WERI-Rb-1 (cell line): ENCODE results near the gene C11orf86.

ENCODE experiments used
- DNase-seq: peaks from one replicate; pipeline ENCODE4 v3.0.0-alpha.2; 2020
- H3K27ac ChIP-seq: fragments of 250-450 bp; sonication (Bioruptor Pico); 2 replicates; pipeline ENCODE4 v1.5.1; 2020; ENCODE audit warnings: mild to moderate bottlenecking, moderate library complexity
- H3K27me3 ChIP-seq: fragments of 250-450 bp; sonication (Bioruptor Pico); 2 replicates; pipeline ENCODE4 v1.5.1; 2021; ENCODE audit warnings: mild to moderate bottlenecking, low read depth, moderate library complexity; ENCODE audit not compliant: insufficient read depth, severe bottlenecking
- H3K36me3 ChIP-seq: fragments of 250-450 bp; sonication (Bioruptor Pico); 2 replicates; pipeline ENCODE4 v1.5.1; 2020; ENCODE audit warnings: mild to moderate bottlenecking, moderate library complexity
- H3K4me3 ChIP-seq: 2 replicates; pipeline ENCODE4 v1.5.1; 2011; ENCODE audit warnings: low read depth, mild to moderate bottlenecking, control low read depth, low read length
- H3K9me3 ChIP-seq: fragments of 250-450 bp; sonication (Bioruptor Pico); 2 replicates; pipeline ENCODE4 v1.5.1; 2021; ENCODE audit warnings: mild to moderate bottlenecking, moderate library complexity; ENCODE audit not compliant: severe bottlenecking
- CTCF ChIP-seq: IDR thresholded peaks from 2 replicates; pipeline ENCODE4 v1.5.1; 2011; ENCODE audit warnings: low read depth, mild to moderate bottlenecking, control low read depth, inconsistent platforms, low read length

C11orf86 gene

GRCh38 chr11:66969584-66970225, 5.4 kb upstream of the C11orf86 start:
- no peaks in the 10 kb centered on the region for H3K36me3 ChIP-seq
- H3K27ac ChIP-seq = no peak overlapping the region
- H3K9me3 ChIP-seq = no peaks in the 10 kb centered on the region
- no peak for TF ChIP-seq CTCF
- no peak overlapping the region for H3K4me3 ChIP-seq
- H3K27me3 ChIP-seq = no peaks in the 10 kb centered on the region
- DNase-seq = no peak

- no peaks in the 10 kb centered on the region for H3K9me3 ChIP-seq
- H3K36me3 ChIP-seq = no peaks in the 10 kb centered on the region
- no peaks in the 10 kb centered on the region for H3K27me3 ChIP-seq
- H3K27ac ChIP-seq = no peak overlapping the region
- H3K4me3 ChIP-seq = no peak overlapping the region
- DNase-seq = no peak
- no peak for TF ChIP-seq CTCF
Observed at GRCh38 chr11:66970371-66970806, 4.7 kb upstream of the C11orf86 start.

- Histone ChIP-seq H3K36me3 (no peaks in the 10 kb centered on the region), H3K27me3 (no peaks in the 10 kb centered on the region), H3K4me3 (no peak overlapping the region), H3K27ac (no peak overlapping the region), H3K9me3 (no peaks in the 10 kb centered on the region)
- TF ChIP-seq CTCF = no peak
- DNase-seq = no peak
Observed at GRCh38 chr11:66970807-66971442, 4.2 kb upstream of the C11orf86 start.

GRCh38 chr11:66971488-66971887, 3.6 kb upstream of the C11orf86 start:
- Histone ChIP-seq H3K36me3 (no peaks in the 10 kb centered on the region), H3K9me3 (no peaks in the 10 kb centered on the region), H3K27me3 (no peaks in the 10 kb centered on the region), H3K27ac (no peak overlapping the region), H3K4me3 (no peak overlapping the region)
- DNase-seq = no peak
- TF ChIP-seq CTCF = no peak

- Histone ChIP-seq H3K27me3 (no peaks in the 10 kb centered on the region), H3K4me3 (no peak overlapping the region), H3K9me3 (no peaks in the 10 kb centered on the region), H3K27ac (no peak overlapping the region), H3K36me3 (no peaks in the 10 kb centered on the region)
- no peak for TF ChIP-seq CTCF
- no peak for DNase-seq
Observed at GRCh38 chr11:66973956-66974580, 1.0 kb upstream of the C11orf86 start.
